Retinal pigment epithelial cell (primary cell): ENCODE results near the gene PI16.

Experiments
- DNase-seq: peaks from one replicate; pipeline ENCODE4 v3.0.0-alpha.2; 2010; ENCODE audit warnings: low read depth
- H3K4me3 ChIP-seq: 2 replicates; pipeline ENCODE4 v1.5.1; 2011; ENCODE audit warnings: mild to moderate bottlenecking, low read length, control low read depth, moderate library complexity
- CTCF ChIP-seq: conservative IDR thresholded peaks from 2 replicates; pipeline ENCODE4 v1.5.1; 2011; ENCODE audit warnings: low read depth, low read length, control low read depth, inconsistent platforms

The PI16 gene

GRCh38 chr6:36956446-36956820 lies 1.9 kb downstream of the PI16 start:
- no peak overlapping the region for H3K4me3 ChIP-seq
- no peak for DNase-seq
- no peak for TF ChIP-seq CTCF

- DNase-seq: no peak
- no peak for TF ChIP-seq CTCF
- H3K4me3 ChIP-seq: no peak overlapping the region
Observed at GRCh38 chr6:36957773-36958271, 3.3 kb downstream of the PI16 start.

- no peak overlapping the region for H3K4me3 ChIP-seq
- TF ChIP-seq CTCF: no peak
- DNase-seq: no peak
Observed at GRCh38 chr6:36958775-36959554, 4.4 kb downstream of the PI16 start.

GRCh38 chr6:36959555-36960250 lies 5.2 kb downstream of the PI16 start:
- DNase-seq: no peak
- no peak for TF ChIP-seq CTCF
- H3K4me3 ChIP-seq: no peak overlapping the region

- H3K4me3 ChIP-seq: no peak overlapping the region
- no peak for TF ChIP-seq CTCF
- DNase-seq: no peak
Observed at GRCh38 chr6:36961441-36962435, 7.2 kb downstream of the PI16 start.

GRCh38 chr6:36962874-36963273 lies 8.3 kb downstream of the PI16 start:
- H3K4me3 ChIP-seq: no peak overlapping the region
- no peak for DNase-seq

More at GRCh38 chr6:36962874-36963273, 8.3 kb downstream of the PI16 start:
- no peak for TF ChIP-seq CTCF
